ENCODE results near the gene SEC14L6.

SEC14L6 gene

GRCh38 chr22:30531651-30532608, 14.6 kb downstream of the SEC14L6 start:
- DNase-seq: no peak

GRCh38 chr22:30526656-30527055, 19.9 kb downstream of the SEC14L6 start:
- DNase-seq: no peak

- peak in 1 of 2 experiments; percentile 32 for DNase-seq
Observed at GRCh38 chr22:30523646-30524489, 22.7 kb downstream of the SEC14L6 start.

GRCh38 chr22:30521368-30522156, 25.0 kb downstream of the SEC14L6 start:
- DNase-seq: no peak

- no peak for DNase-seq
Observed at GRCh38 chr22:30519842-30520425, 26.6 kb downstream of the SEC14L6 start.

GRCh38 chr22:30516731-30517130, 29.8 kb downstream of the SEC14L6 start:
- DNase-seq: no peak

- DNase-seq: no peak
Observed at GRCh38 chr22:30516273-30516672, 30.3 kb downstream of the SEC14L6 start.

GRCh38 chr22:30514252-30514651, 32.3 kb downstream of the SEC14L6 start:
- no peak for DNase-seq

- DNase-seq: no peak
Observed at GRCh38 chr22:30513462-30513861, 33.1 kb downstream of the SEC14L6 start.

GRCh38 chr22:30511911-30512310, 34.6 kb downstream of the SEC14L6 start:
- no peak for DNase-seq

- no peak for DNase-seq
Observed at GRCh38 chr22:30511109-30511508, 35.4 kb downstream of the SEC14L6 start.

GRCh38 chr22:30508216-30508615, 38.3 kb downstream of the SEC14L6 start:
- DNase-seq: no peak

GRCh38 chr22:30507670-30508069, 38.9 kb downstream of the SEC14L6 start:
- DNase-seq: no peak

GRCh38 chr22:30506507-30506968, 40.0 kb downstream of the SEC14L6 start:
- no peak for DNase-seq

- DNase-seq: no peak
Observed at GRCh38 chr22:30503551-30503950, 43.0 kb downstream of the SEC14L6 start.

- no peak for DNase-seq
Observed at GRCh38 chr22:30502911-30503310, 43.6 kb downstream of the SEC14L6 start.

- DNase-seq: no peak
Observed at GRCh38 chr22:30502153-30502552, 44.4 kb downstream of the SEC14L6 start.

GRCh38 chr22:30500628-30501027, 45.9 kb downstream of the SEC14L6 start:
- no peak for DNase-seq

- no peak for DNase-seq
Observed at GRCh38 chr22:30497466-30498150, 48.9 kb downstream of the SEC14L6 start.

- no peak for DNase-seq
Observed at GRCh38 chr22:30495041-30495784, 51.3 kb downstream of the SEC14L6 start.

- DNase-seq: no peak
Observed at GRCh38 chr22:30492144-30492543, 54.4 kb downstream of the SEC14L6 start.

Data from NCI-H526 (cell line).